SK-N-MC (cell line): Measurements from ENCODE around the gene FLNA.

ENCODE experiments used
- FOXP2 ChIP-seq: optimal IDR thresholded peaks from 2 replicates; pipeline ENCODE3; 2011; ENCODE audit warnings: mild to moderate bottlenecking, moderate library complexity; ENCODE audit not compliant: insufficient read depth; ENCODE audit errors: extremely low read length, control extremely low read depth
- POLR2AphosphoS5 ChIP-seq: IDR thresholded peaks from 2 replicates; pipeline ENCODE4 v1.6.1; 2012; ENCODE audit warnings: mild to moderate bottlenecking, low read depth, low read length, borderline replicate concordance

GRCh38 chrX:154365052-154365600 is 9.3 kb downstream of the FLNA start:
- TF ChIP-seq POLR2AphosphoS5 (no peak), FOXP2 (no peak)
